UCSD-AML1 (cell line): ENCODE measurements around the gene THEMIS.
"Not testable (repeated sequence)": the region's sequence is repeated elsewhere in the genome, so short reads cannot be mapped to it uniquely, and the experiment has no call there.

Experiments used
- DNase-seq: peaks from one replicate; lab custom pipeline; 2025; ENCODE audit not compliant: unreplicated experiment; lab: John Stamatoyannopoulos, UW

Gene THEMIS

GRCh38 chr6:127807806-127808517, 92.9 kb downstream of the THEMIS start:
- DNase-seq: no peak

- DNase-seq: no peak
These were observed 104.1 kb downstream of the THEMIS start for GRCh38 chr6:127796713-127797112.

- DNase-seq: no peak
These were observed 106.5 kb downstream of the THEMIS start for GRCh38 chr6:127794405-127794804.

GRCh38 chr6:127793396-127793795, 107.5 kb downstream of the THEMIS start:
- no peak for DNase-seq

- DNase-seq: no peak
These were observed 108.2 kb downstream of the THEMIS start for GRCh38 chr6:127792616-127793015.

DNA sequence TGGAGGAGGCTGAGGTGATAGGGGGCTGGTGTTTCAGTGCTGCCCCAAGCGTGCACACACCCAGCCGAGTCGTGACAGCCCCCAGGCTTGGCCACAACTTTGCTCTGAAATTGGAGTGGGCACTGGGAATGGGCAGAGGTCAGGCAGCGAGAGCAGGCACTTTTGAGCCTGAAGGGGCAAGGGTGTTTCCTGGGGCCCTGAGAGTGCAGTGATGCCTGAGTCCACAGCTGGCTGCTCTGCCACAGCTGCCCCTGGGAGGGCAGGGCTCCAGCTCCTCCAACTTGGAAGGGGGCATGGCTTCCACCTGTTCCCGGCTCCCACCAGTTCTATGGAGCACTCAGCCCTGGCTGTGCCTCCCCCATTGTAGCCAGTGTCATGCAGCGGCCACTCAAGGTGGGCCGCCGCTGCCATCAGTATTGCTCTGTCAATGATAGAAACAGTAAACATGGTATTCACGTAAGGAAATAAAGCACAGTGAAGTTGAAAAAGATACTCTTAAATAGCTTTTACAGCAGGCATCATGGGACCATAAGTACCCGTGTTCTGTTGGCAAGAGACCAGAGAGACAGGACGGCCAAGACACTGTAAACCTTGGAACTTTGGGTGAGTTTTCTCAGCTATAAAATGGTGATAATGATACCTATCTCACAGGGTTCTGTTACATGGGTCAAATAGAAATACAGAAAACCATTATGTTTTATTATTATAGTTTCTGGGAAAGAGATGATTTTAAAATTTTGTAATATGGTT, 108.9 kb downstream of the THEMIS start:
- DNase-seq: no peak

- DNase-seq: no peak
These were observed 110.3 kb downstream of the THEMIS start for GRCh38 chr6:127790571-127790970.

DNA sequence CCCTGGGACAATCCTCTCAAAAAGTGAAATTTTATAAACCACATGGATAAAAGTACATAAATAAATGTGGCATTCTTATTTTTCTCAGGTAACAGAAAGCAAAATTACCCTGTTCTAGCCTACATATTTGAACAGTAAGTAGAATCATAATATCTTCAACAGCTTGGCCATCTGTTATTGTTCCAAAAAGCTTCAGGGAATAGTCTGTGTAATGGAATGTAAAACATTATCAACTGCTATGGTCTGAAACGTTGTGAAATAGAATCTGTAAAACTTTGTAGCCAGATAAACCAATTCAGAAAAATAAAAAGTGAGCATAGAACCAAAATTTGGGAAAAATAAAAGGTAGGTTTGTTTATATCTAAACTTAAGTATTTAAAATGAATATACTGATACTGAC, 114.7 kb downstream of the THEMIS start:
- DNase-seq: no peak

- no peak for DNase-seq
These were observed 116.4 kb downstream of the THEMIS start for GRCh38 chr6:127784468-127784867.

- not testable (repeated sequence) for DNase-seq
These were observed 119.1 kb downstream of the THEMIS start for GRCh38 chr6:127781636-127782272.

- no peak for DNase-seq
These were observed 124.5 kb downstream of the THEMIS start for GRCh38 chr6:127776320-127776719.

- DNase-seq: no peak
These were observed 125.5 kb downstream of the THEMIS start for GRCh38 chr6:127775371-127775770.

DNA sequence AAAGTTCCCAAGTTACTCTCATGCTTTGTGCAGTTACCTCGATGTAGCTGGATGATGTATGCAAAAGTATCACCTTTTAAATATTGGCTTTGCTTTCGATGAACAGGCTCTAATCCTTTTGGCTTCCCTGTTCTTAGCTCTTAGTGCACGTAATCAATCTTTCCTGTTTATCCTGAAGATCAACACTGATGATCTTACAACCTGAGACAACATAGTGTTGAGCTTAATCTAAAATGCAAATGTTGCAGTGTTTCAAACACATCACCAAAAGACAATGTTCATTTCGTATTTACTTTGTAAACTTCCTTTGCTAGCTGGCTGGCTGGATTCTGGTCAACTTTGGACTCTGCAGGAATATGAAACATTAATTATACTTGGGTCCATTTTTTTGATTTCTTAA, 132.1 kb downstream of the THEMIS start:
- no peak for DNase-seq

DNA sequence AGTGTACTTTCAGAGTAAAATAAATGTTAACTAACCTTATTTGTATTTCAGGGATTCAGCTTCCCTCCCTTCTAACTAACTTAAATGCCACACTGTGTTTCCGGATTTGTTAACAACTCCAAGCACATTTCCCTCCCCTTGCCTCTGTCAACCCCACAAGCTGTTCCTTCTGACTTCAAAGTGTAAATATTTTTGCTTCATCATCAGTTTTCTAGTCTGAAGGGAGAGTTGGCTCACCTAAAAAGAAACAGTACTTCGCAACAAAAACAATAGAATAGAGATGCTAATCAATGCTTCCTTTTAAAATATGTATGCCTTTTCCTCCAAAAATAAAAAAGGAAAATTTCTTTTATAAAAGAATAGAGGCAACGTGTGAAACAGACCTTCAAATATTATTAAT, 132.6 kb downstream of the THEMIS start:
- no peak for DNase-seq

DNA sequence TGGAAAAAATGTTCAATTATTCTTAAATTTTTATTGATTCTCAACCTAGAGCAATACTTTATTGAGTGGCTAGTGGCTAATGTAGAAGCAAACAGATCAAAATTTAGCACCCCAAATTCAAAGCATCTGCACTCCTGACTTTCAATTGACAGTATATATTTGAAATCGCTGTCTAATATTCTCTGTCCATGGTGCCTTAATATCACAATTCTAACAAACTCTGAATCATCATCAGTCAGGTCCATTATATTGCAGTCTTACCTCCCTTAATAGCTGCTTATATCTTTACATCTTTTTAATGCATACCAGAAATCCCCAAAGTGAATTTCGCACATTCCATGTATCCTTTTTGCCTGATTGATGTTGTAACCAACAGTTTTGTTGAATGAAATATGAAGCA, 134.9 kb downstream of the THEMIS start:
- DNase-seq: no peak

GRCh38 chr6:127762284-127762683, 138.6 kb downstream of the THEMIS start:
- DNase-seq: no peak

DNA sequence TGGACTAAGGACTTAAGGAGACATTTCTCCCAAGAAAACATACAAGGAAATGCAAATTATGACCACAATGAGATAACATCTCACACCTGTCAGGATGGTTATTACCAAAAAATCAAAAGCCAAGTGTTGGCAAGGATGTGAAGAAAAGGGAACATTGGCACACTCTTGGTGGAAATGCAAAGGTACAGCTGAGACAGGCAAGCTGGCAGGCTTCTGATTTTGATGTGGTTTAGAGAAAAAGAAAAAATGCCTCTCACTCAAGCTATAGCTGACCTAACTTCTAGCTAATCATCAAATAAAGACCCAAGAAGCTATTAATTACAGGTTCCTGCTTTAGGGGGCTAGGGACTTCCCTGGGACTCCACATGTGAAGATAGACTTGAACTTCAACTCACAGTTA, 139.8 kb downstream of the THEMIS start:
- no peak for DNase-seq

DNA sequence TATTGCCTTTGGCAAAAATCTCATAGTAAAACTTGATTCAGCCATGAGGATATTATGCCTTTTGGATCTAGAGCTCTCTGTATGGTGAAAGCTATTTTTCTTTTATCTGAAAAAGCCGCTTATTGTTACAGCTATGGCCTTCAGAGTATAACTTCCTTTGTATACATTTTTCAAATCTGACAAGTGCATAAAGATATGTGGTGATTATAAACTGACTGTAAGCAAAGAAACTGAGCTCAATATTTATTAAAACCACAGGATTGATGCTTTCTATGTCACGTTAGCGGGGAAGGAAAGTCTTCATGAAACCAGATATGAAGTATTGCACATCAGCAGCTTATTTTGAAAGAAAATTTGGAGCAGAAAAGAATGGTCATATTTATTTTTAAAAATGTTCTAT, 151.8 kb downstream of the THEMIS start:
- no peak for DNase-seq

- no peak for DNase-seq
These were observed 152.6 kb downstream of the THEMIS start for GRCh38 chr6:127748290-127748689.

GRCh38 chr6:127738423-127738822, 162.4 kb downstream of the THEMIS start:
- DNase-seq: no peak

DNA sequence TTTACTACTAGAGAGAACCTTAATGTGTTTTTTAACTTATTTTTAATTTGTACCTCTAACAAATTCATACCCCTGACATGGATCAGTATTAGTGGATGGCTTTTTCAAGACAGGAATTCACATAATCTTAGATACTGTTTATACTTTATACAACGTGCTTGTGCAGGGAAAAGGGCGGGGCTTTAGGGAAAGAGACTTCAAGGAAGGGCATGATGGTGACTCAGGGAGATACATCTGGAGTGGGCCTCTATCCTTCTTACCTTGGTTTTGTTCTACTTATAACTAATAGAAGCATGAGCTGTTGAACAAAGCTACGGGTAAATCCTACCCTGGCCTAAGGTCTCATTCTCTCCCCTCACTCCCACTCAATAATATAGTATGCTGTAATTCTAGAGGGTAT, 163.1 kb downstream of the THEMIS start:
- DNase-seq: no peak

DNA sequence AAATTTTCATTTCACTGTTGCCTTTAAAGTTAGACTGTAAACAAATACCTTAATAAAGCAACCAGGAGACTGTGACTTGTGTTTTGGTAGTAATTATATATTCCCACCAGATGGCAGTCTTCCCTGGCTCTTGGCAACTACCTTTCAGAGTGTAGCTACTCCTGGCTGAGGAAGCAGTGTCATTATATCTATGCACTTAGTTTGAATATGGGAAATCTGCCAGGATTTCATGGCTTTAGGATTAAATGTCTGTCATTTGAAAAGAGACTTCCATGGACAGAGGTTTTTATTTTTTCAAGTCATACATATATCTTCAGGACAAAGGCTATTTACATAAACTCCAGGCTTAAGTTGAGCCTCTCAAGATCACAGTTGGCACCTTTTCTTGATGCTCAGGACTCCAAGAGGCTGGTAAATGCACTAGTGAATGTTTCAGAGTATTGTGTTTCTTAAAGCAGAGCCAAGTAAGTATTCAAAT, 163.8 kb downstream of the THEMIS start:
- no peak for DNase-seq
